Lung (tissue), 12 donors: ENCODE data around the gene RTN1. TPM values are rescaled to one million over a fixed set of nuclear protein-coding genes. Genes with fewer than 3 reads are reported as not detected.

Experiments
- ATAC-seq: fragments of 200-7000 bp; cut with Tn5 transposase; one replicate; pipeline ENCODE4 v1.9.1; 2020; ENCODE audit warnings: moderate number of reproducible peaks; ENCODE audit not compliant: insufficient read depth, low FRiP score
- DNase-seq, 3 donors: peaks; one replicate each; pipeline ENCODE4 v3.0.0-alpha.2; 2013 to 2017
- H3K27ac ChIP-seq, 2 donors: one replicate each; pipeline ENCODE4 v1.5.1; 2013; ENCODE audit warnings: mild to moderate bottlenecking in 2 of 2, moderate library complexity in 2 of 2, control low read depth in 1 of 2, inconsistent platforms in 1 of 2, low read depth in 1 of 2, low read length in 1 of 2
- H3K27me3 ChIP-seq, 3 donors: one replicate each; pipeline ENCODE4 v1.5.1; 2013; ENCODE audit warnings: low read length in 2 of 3; ENCODE audit not compliant: control insufficient read depth in 3 of 3, insufficient read depth in 3 of 3
- H3K36me3 ChIP-seq, 4 donors: one replicate each; pipeline ENCODE4 v1.5.1; 2013; ENCODE audit warnings: low read length in 4 of 4, mild to moderate bottlenecking in 1 of 4, moderate library complexity in 1 of 4; ENCODE audit not compliant: control insufficient read depth in 4 of 4, insufficient read depth in 4 of 4
- H3K4me1 ChIP-seq, 5 donors: one replicate each; pipeline ENCODE4 v1.5.1; 2013; ENCODE audit warnings: low read length in 5 of 5, mild to moderate bottlenecking in 2 of 5, moderate library complexity in 1 of 5; ENCODE audit not compliant: control insufficient read depth in 5 of 5, insufficient read depth in 5 of 5
- H3K4me3 ChIP-seq: one replicate; pipeline ENCODE4 v1.5.1; 2013; ENCODE audit warnings: mild to moderate bottlenecking, control low read depth, moderate library complexity
- H3K9ac ChIP-seq, 2 donors: one replicate each; pipeline ENCODE4 v1.5.1; 2013; ENCODE audit warnings: low read length in 2 of 2, control low read depth in 1 of 2; ENCODE audit not compliant: insufficient read depth in 1 of 2
- H3K9me3 ChIP-seq, 4 donors: one replicate each; pipeline ENCODE4 v1.5.1; 2013; ENCODE audit warnings: low read length in 3 of 4, mild to moderate bottlenecking in 1 of 4, moderate library complexity in 1 of 4; ENCODE audit not compliant: control insufficient read depth in 4 of 4, insufficient read depth in 3 of 4
- WGBS, 2 donors: extraction: QIAGEN DNeasy Blood & Tissue Kit; methylation state at CpG; one replicate each; pipeline ENCODE4 v1.1.7; 2013; 5-methylcytosine and 5-hydroxymethylcytosine counted together
- polyA plus RNA-seq, 2 donors: library from polyadenylated mRNA; stranded (reverse); fragments of 200-250 nt; gene quantifications; one replicate each; pipeline ENCODE4 v1.2.1, GENCODE V29; 2013
- total RNA-seq, 2 donors: library from RNA; depleted of rRNA in 1 of 2; stranded (reverse); fragments of >200 nt in 1 of 2; gene quantifications; one replicate each; pipeline ENCODE4 v1.2.1, GENCODE V29; 2014 to 2021
- TF ChIP-seq, protein P1 (sequence below): IDR thresholded peaks from 2 replicates; pipeline ENCODE4 v1.5.1; 2012; ENCODE audit warnings: mild to moderate bottlenecking; ENCODE audit errors: control extremely low read depth, extremely low read depth
- donor health status: control.
- donor health status: control.
- donor health status: Bipolar disorder and iron deficiency.
- donor health status: healthy.
- donor health status: DM: yes; HTN: yes; CAD: no.

Gene RTN1
- total and polyA plus RNA-seq, 4 donors, result 2.4 to 9.0 (median 6.9) TPM

DNA sequence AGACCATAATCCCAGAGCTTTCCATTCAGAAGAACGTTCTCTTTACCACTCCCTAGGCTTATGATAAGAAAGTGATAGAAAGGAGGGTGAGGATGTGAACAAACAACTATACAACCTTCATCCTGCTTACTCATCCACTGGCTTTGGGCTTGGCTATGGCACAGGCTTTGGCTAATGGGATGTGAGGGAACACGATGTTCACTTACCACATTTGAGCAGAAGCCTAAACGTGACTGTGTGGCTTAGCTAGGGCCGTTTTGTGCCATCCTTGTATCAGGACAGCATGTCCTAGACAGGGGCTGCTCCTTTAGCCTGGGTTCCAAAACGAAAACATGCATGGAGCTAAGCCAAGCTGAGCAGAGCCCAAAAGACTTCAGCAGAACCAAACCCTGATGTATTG, 175.4 kb downstream of the RTN1 start:
- Histone ChIP-seq H3K27me3 (peaks cover 0 to 3% (median 0%) of the 10 kb centered on the region in 3 donors), H3K27ac (no peak overlapping the region), H3K9me3 (peaks cover 0 to 2% (median 0%) of the 10 kb centered on the region in 4 donors), H3K9ac (no peak overlapping the region), H3K4me1 (peaks cover 0 to 4% (median 0%) of the 10 kb centered on the region in 5 donors), H3K36me3 (no peaks in the 10 kb centered on the region), H3K4me3 (no peak overlapping the region)
- DNase-seq, result no peak
- TF ChIP-seq, protein P1, sequence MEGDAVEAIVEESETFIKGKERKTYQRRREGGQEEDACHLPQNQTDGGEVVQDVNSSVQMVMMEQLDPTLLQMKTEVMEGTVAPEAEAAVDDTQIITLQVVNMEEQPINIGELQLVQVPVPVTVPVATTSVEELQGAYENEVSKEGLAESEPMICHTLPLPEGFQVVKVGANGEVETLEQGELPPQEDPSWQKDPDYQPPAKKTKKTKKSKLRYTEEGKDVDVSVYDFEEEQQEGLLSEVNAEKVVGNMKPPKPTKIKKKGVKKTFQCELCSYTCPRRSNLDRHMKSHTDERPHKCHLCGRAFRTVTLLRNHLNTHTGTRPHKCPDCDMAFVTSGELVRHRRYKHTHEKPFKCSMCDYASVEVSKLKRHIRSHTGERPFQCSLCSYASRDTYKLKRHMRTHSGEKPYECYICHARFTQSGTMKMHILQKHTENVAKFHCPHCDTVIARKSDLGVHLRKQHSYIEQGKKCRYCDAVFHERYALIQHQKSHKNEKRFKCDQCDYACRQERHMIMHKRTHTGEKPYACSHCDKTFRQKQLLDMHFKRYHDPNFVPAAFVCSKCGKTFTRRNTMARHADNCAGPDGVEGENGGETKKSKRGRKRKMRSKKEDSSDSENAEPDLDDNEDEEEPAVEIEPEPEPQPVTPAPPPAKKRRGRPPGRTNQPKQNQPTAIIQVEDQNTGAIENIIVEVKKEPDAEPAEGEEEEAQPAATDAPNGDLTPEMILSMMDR, result no peak
- 70 to 87% methylated on average over 5 of the region's 5 CpGs for WGBS, 2 donors
- ATAC-seq, result no peak

GRCh38 chr14:59691266-59691665, 179.3 kb downstream of the RTN1 start:
- H3K36me3 ChIP-seq, result no peaks in the 10 kb centered on the region
- no peak for DNase-seq
- H3K27ac ChIP-seq, result no peak overlapping the region
- no peak for ATAC-seq
- H3K4me1 ChIP-seq, result no peaks in the 10 kb centered on the region
- peaks cover 0 to 3% (median 0%) of the 10 kb centered on the region in 3 donors for H3K27me3 ChIP-seq
- TF ChIP-seq, protein P1, result no peak
- peaks cover 0 to 17% (median 0%) of the 10 kb centered on the region in 4 donors for H3K9me3 ChIP-seq
- H3K4me3 ChIP-seq, result no peak overlapping the region
- WGBS, 2 donors, result 55 to 58% methylated on average over 2 of the region's 2 CpGs
- no peak overlapping the region for H3K9ac ChIP-seq

- Histone ChIP-seq H3K36me3 (no peaks in the 10 kb centered on the region), H3K27ac (no peak overlapping the region), H3K4me3 (no peak overlapping the region), H3K27me3 (peaks cover 0 to 3% (median 0%) of the 10 kb centered on the region in 3 donors), H3K4me1 (no peaks in the 10 kb centered on the region), H3K9ac (no peak overlapping the region), H3K9me3 (peaks cover 0 to 17% (median 0%) of the 10 kb centered on the region in 4 donors)
- ATAC-seq (no peak), DNase-seq (no peak)
- TF ChIP-seq, protein P1, result no peak
- 42 to 54% methylated on average over 1 of the region's 1 CpG for WGBS, 2 donors
Observed at GRCh38 chr14:59690426-59690825, 180.2 kb downstream of the RTN1 start.
